Common myeloid progenitor, CD34-positive (primary cell): ENCODE measurements around the gene CD96.

Source experiments
- CTCF ChIA-PET: fragments of 350-600 bp; sonication (Branson Sonifier 250); formaldehyde crosslinking; loops from one replicate; lab custom pipeline; 2021; ENCODE audit warnings: antibody characterized with exemption; lab: Charles Lee
- POLR2A ChIA-PET: fragments of 350-600 bp; sonication (Branson Sonifier 250); formaldehyde crosslinking; loops from one replicate; lab custom pipeline; 2021; ENCODE audit warnings: antibody characterized with exemption; lab: Charles Lee
- DNase-seq, 3 donors: peaks; one replicate each; pipeline versions ENCODE4 v3.0.0 to v3.0.0-alpha.2; 2013
- H3K27ac ChIP-seq, 2 experiments: 1 replicate in 1 of 2; 2 replicates in 1 of 2; pipeline ENCODE4 v1.7.0; 2013; ENCODE audit warnings: inconsistent platforms in 2 of 2, low read length in 2 of 2, mild to moderate bottlenecking in 2 of 2, low read depth in 1 of 2, moderate library complexity in 1 of 2; ENCODE audit not compliant: severe bottlenecking in 2 of 2, insufficient read depth in 1 of 2, poor library complexity in 1 of 2
- H3K27me3 ChIP-seq, 5 experiments: replicated peaks in 2 of 5; 1 replicate in 3 of 5; 2 replicates in 2 of 5; pipeline versions ENCODE4 v1.6.1 to v1.7.0; 2013; ENCODE audit warnings: low read length in 4 of 5, mild to moderate bottlenecking in 2 of 5, moderate library complexity in 2 of 5, inconsistent platforms in 1 of 5; ENCODE audit not compliant: insufficient read depth in 5 of 5, control insufficient read depth in 4 of 5
- H3K36me3 ChIP-seq, 4 experiments: 1 replicate in 2 of 4; 2 replicates in 2 of 4; pipeline versions ENCODE4 v1.6.1 to v1.7.0; 2013; ENCODE audit warnings: low read length in 3 of 4, control low read depth in 1 of 4, mild to moderate bottlenecking in 1 of 4; ENCODE audit not compliant: control insufficient read depth in 4 of 4, insufficient read depth in 4 of 4
- H3K4me1 ChIP-seq, 4 experiments: 1 replicate in 3 of 4; 2 replicates in 1 of 4; pipeline versions ENCODE4 v1.6.1 to v1.7.1; 2013; ENCODE audit warnings: low read length in 3 of 4, mild to moderate bottlenecking in 3 of 4, control low read depth in 1 of 4, inconsistent platforms in 1 of 4, moderate library complexity in 1 of 4; ENCODE audit not compliant: control insufficient read depth in 4 of 4, insufficient read depth in 4 of 4; ENCODE audit errors: control extremely low read depth in 1 of 4
- H3K4me3 ChIP-seq, 7 experiments: 1 replicate in 4 of 7; 2 replicates in 3 of 7; pipeline versions ENCODE4 v1.5.1 to v1.7.0; 2013; ENCODE audit warnings: mild to moderate bottlenecking in 7 of 7, low read length in 6 of 7, moderate library complexity in 6 of 7, inconsistent platforms in 2 of 7, low read depth in 2 of 7, control low read depth in 1 of 7; ENCODE audit not compliant: insufficient read depth in 4 of 7, control insufficient read depth in 1 of 7; ENCODE audit errors: extremely low read depth in 1 of 7
- H3K9me3 ChIP-seq, 5 experiments: 1 replicate in 4 of 5; 2 replicates in 1 of 5; pipeline versions ENCODE4 v1.6.1 to v1.7.1; 2013; ENCODE audit warnings: low read length in 4 of 5, mild to moderate bottlenecking in 2 of 5, inconsistent platforms in 1 of 5, low read depth in 1 of 5, moderate library complexity in 1 of 5; ENCODE audit not compliant: control insufficient read depth in 4 of 5, insufficient read depth in 2 of 5; ENCODE audit errors: control extremely low read depth in 1 of 5
- WGBS: methylation state at CpG from one replicate; pipeline ENCODE4 v1.1.5; 2013; ENCODE audit not compliant: insufficient coverage; 5-methylcytosine and 5-hydroxymethylcytosine counted together

The CD96 gene

DNA sequence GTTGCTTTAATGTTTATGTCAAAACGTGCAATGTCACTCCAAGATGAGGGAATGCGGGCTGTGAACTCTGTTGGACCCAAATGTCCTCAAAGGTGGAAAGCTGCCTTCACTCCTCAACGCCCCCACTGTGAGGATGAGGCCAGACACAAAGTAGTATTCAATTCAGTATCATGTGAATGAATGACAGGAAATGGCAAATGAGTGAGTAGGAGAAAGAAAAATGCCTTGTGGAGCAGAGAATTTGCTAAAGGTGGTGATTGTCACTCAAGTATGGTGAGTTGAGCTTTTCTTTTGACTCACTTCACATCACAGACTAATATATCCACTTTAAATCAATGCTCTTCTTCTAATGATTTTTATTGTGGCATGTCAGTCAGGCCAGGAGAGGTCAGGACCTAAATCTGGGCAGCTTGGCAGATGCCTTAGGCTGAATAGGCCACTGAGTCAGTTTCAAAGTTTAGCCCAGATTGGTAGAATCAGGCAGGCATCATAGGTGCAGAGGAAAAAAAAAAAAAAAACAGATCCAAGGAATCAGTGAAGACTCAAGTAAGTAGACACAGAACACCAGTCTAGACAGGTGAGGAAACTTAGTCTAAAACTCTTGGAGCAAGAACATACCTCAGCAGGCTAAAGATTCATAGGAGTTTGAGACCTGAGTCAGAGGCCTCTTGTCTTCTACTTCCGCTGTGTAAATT lies 124.2 kb downstream of the CD96 start:
- WGBS, result 100% methylated on average over 2 of the region's 4 CpGs
- CTCF ChIA-PET, result interaction anchor here (0.7 to 5.7 kb wide), 3 partner anchors 73 to 348 kb away, joined by 3 to 34 read pairs (median 4); no protein-coding TSS in a partner anchor
- POLR2A ChIA-PET, result no interaction called here
- no peak for DNase-seq
- no peak overlapping the region for H3K27ac ChIP-seq
- peaks cover 8 to 29% (median 21%) of the 10 kb centered on the region in 4 experiments for H3K4me1 ChIP-seq
- H3K9me3 ChIP-seq, result peaks cover 0 to 15% (median 6%) of the 10 kb centered on the region in 5 experiments
- no peak overlapping the region for H3K4me3 ChIP-seq
- no peaks in the 10 kb centered on the region for H3K36me3 ChIP-seq
- no peaks in the 10 kb centered on the region for H3K27me3 ChIP-seq

DNA sequence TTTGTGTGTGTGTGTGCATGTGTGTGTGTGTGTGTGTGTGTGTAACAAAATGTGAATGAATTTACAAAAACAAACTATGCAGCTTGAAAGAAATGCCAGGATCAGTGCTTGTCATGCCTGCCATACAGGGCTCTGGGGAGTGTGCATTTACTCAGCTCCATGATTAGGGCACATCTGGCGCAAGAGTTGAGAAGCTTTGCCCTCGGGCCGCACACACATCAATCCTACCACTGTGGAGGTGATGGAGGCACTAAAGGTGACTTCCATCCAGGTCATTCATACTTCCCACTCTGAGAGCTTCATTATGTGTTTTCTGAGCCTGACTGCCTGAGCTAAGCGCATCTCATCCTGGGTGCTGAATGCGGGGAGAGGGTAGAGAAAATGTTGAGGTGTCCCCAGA lies 125.2 kb downstream of the CD96 start:
- Histone ChIP-seq H3K4me1 (peaks cover 8 to 29% (median 21%) of the 10 kb centered on the region in 4 experiments), H3K9me3 (peaks cover 0 to 6% (median 0%) of the 10 kb centered on the region in 5 experiments), H3K27me3 (no peaks in the 10 kb centered on the region), H3K36me3 (no peaks in the 10 kb centered on the region), H3K4me3 (peak overlapping the region in 3 of 7 experiments; percentile 6 to 54 (median 30)), H3K27ac (peak overlapping the region in 1 of 2 experiments; percentile 25)
- ChIA-PET CTCF (interaction anchor here (1.0 to 6.1 kb wide), 7 partner anchors 11 to 308 kb away, joined by 3 to 62 read pairs (median 4); no protein-coding TSS in a partner anchor), POLR2A (no interaction called here)
- WGBS, result 100% methylated on average over 3 of the region's 5 CpGs
- DNase-seq, result peak in 1 of 3 donors; percentile 13

GRCh38 chr3:111667621-111668239 lies 125.7 kb downstream of the CD96 start:
- ChIA-PET CTCF (interaction anchor here (1.0 to 6.1 kb wide), 11 partner anchors 11 to 376 kb away, joined by 3 to 62 read pairs (median 4); partner anchors contain the start of gene PHLDB2), POLR2A (no interaction called here)
- no peaks in the 10 kb centered on the region for H3K36me3 ChIP-seq
- peaks cover 8 to 31% (median 21%) of the 10 kb centered on the region in 4 experiments for H3K4me1 ChIP-seq
- peak overlapping the region in 2 of 7 experiments; percentile 30 to 54 for H3K4me3 ChIP-seq
- peaks cover 0 to 2% (median 0%) of the 10 kb centered on the region in 5 experiments for H3K9me3 ChIP-seq
- H3K27me3 ChIP-seq, result no peaks in the 10 kb centered on the region
- H3K27ac ChIP-seq, result peak overlapping the region in 1 of 2 experiments; percentile 25
- 37% methylated on average over 2 of the region's 5 CpGs for WGBS
- peak; percentile 97 to 99 (median 98) for DNase-seq

DNA sequence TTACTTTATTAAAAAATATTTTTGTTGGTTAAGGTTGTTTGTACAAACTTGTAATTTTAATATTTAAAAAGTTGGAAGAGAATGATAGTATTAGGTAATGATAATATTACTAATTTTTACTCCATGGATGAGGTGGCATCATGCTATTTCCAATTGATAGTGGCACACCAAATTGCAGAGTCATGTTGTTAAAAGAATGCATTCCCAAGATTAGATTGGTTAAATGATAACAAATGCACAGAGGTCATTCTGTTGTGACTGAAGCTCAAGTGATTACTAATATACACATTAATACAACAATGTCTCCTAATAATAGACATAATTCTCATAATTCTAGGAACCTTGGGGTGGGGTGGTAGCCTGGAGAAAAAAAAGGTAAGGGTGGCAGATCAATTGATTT lies 126.3 kb downstream of the CD96 start:
- H3K36me3 ChIP-seq, result no peaks in the 10 kb centered on the region
- DNase-seq, result peak in 2 of 3 donors; percentile 28 to 39
- H3K27me3 ChIP-seq, result no peaks in the 10 kb centered on the region
- ChIA-PET CTCF (interaction anchor here (1.0 to 6.1 kb wide), 13 partner anchors 8 to 378 kb away, joined by 3 to 62 read pairs (median 3); partner anchors contain the start of gene PHLDB2), POLR2A (no interaction called here)
- peaks cover 8 to 37% (median 23%) of the 10 kb centered on the region in 4 experiments for H3K4me1 ChIP-seq
- H3K27ac ChIP-seq, result no peak overlapping the region
- no peak overlapping the region for H3K4me3 ChIP-seq
- H3K9me3 ChIP-seq, result no peaks in the 10 kb centered on the region

DNA sequence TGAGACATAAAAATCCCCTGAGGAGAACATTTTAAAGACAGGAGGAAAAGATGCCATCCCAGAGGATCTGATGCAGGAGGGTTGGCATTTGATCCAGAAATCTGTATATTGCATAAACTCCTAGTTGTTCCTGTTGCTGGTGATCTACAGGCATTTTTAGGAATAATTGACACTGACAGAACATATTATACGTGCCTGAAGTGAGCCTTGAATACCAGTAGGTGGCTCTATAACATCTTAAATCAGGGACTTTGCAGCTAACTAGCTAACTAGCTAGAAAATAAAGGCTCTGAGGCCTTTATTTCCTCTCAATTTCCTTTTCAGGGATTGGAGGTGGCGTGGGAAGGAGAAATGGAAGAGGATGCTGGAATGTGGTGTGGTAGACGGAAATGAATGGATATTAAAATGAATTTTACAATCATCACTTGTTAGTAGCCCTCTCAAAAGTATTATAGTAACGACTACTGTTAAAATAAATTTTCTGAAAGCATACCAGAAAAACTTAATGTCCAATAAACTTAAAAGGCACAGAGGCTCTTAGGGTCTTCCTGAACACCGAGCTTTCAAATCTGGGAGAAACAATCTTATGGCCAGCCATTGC lies 127.0 kb downstream of the CD96 start:
- H3K27me3 ChIP-seq, result no peaks in the 10 kb centered on the region
- 0% methylated on average over 2 of the region's 5 CpGs for WGBS
- no peaks in the 10 kb centered on the region for H3K36me3 ChIP-seq
- POLR2A ChIA-PET, result no interaction called here
- no peak overlapping the region for H3K27ac ChIP-seq
- DNase-seq, result peak; percentile 53 to 64 (median 62)
- CTCF ChIA-PET, result interaction anchor here (1.0 to 6.1 kb wide), 13 partner anchors 9 to 377 kb away, joined by 3 to 62 read pairs (median 6); partner anchors contain the start of gene PHLDB2
- H3K4me3 ChIP-seq, result no peak overlapping the region
- no peaks in the 10 kb centered on the region for H3K9me3 ChIP-seq
- H3K4me1 ChIP-seq, result peaks cover 12 to 44% (median 29%) of the 10 kb centered on the region in 4 experiments

DNA sequence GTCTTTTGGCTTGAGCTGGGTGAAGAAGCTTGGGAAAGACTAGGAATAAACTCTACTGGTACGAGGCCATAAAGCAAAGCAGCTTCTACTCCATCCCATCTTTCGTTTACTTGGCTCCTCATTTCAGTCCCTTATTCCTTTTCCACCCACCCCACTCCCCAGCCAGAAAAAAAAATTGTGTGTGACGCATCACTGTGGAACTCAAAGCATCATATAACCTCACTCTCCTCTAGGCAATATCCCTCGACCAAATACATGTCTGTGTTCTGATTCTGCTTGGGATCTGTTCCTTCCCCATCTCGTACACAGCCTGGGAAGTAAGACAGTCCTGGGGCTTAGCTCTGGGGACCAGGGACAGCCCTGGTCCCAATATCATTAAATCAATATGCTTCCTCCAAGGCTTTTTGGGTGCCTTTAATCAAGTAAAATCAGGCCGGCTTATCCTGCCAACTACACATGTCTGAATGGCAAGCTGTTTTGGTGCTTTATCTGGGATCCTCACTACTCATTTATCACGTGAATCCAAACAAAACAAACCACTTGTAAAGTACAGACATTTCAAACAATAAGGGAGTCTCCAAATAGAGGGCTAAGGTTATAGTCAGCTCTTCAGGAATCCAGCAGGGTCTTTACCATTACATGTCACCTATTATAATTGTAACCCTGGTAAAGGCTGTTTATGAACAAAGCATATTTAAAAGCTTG lies 128.1 kb downstream of the CD96 start:
- CTCF ChIA-PET, result interaction anchor here (0.8 to 6.1 kb wide), 14 partner anchors 10 to 319 kb away, joined by 3 to 62 read pairs (median 6); no protein-coding TSS in a partner anchor

More for the DNA sequence above, 128.1 kb downstream of the CD96 start:
- no peaks in the 10 kb centered on the region for H3K36me3 ChIP-seq
- WGBS, result 92% methylated on average over 4 of the region's 7 CpGs
- POLR2A ChIA-PET, result no interaction called here
- no peaks in the 10 kb centered on the region for H3K9me3 ChIP-seq
- H3K4me3 ChIP-seq, result no peak overlapping the region
- DNase-seq, result no peak
- H3K4me1 ChIP-seq, result peaks cover 15 to 51% (median 32%) of the 10 kb centered on the region in 4 experiments
- H3K27ac ChIP-seq, result no peak overlapping the region
- no peaks in the 10 kb centered on the region for H3K27me3 ChIP-seq
